Upper lobe of left lung (tissue), 6 donors: ENCODE measurements around the gene PINK1. TPM values are rescaled to one million over a fixed set of nuclear protein-coding genes. Genes with fewer than 3 reads are reported as not detected.
A peak's percentile ranks its signal among the peaks of the same experiment; 100 is the strongest.
"Not testable (repeated sequence)": the region's sequence is repeated elsewhere in the genome, so short reads cannot be mapped to it uniquely, and the experiment has no call there.

Experiments used
- ATAC-seq, 2 donors: fragments of 200-7000 bp; cut with Tn5 transposase; one replicate each; pipeline ENCODE4 v1.9.1; 2022; ENCODE audit warnings: mild to moderate bottlenecking in 2 of 2, moderate library complexity in 2 of 2; ENCODE audit not compliant: low FRiP score in 2 of 2
- DNase-seq, 2 donors: peaks; one replicate each; pipeline ENCODE4 v3.0.0-alpha.2; 2019 to 2020
- H3K27ac ChIP-seq, 4 donors: fragments of 200-600 bp; sonication (generic); one replicate each; pipeline ENCODE4 v1.5.1; 2016 to 2019
- H3K27me3 ChIP-seq, 4 donors: fragments of 200-600 bp; sonication (generic); one replicate each; pipeline ENCODE4 v1.5.1; 2017 to 2019
- H3K36me3 ChIP-seq, 4 donors: fragments of 200-600 bp; sonication (generic); one replicate each; pipeline ENCODE4 v1.5.1; 2016 to 2019
- H3K4me1 ChIP-seq, 4 donors: fragments of 200-600 bp; sonication (generic); one replicate each; pipeline ENCODE4 v1.5.1; 2018 to 2019
- H3K4me3 ChIP-seq, 4 donors: fragments of 200-600 bp; sonication (generic); one replicate each; pipeline ENCODE4 v1.5.1; 2017 to 2019; ENCODE audit warnings: mild to moderate bottlenecking in 2 of 4, moderate library complexity in 1 of 4
- H3K9me3 ChIP-seq, 4 donors: fragments of 200-600 bp; sonication (generic); one replicate each; pipeline ENCODE4 v1.5.1; 2018 to 2019
- EP300 ChIP-seq, 4 donors: sonication (generic); formaldehyde crosslinking; IDR thresholded peaks; one replicate each; pipeline ENCODE4 v1.5.1; 2017; ENCODE audit warnings: antibody characterized with exemption in 4 of 4, control low read depth in 2 of 4
- POLR2A ChIP-seq, 4 donors: fragments of 450-650 bp; IDR thresholded peaks; one replicate each; pipeline ENCODE4 v1.5.1; 2016 to 2017; ENCODE audit warnings: antibody characterized with exemption in 4 of 4, mild to moderate bottlenecking in 2 of 4
- POLR2AphosphoS5 ChIP-seq, 2 donors: sonication (generic); formaldehyde crosslinking; IDR thresholded peaks; one replicate each; pipeline ENCODE4 v1.5.1; 2017; ENCODE audit warnings: antibody characterized with exemption in 2 of 2
- WGBS, 2 donors: methylation state at CpG; one replicate each; pipeline ENCODE4 v1.1.5; 2017 to 2018; 5-methylcytosine and 5-hydroxymethylcytosine counted together
- total RNA-seq, 6 donors: library from RNA; depleted of rRNA in 4 of 6; stranded (reverse); fragments of >200 nt in 4 of 6; gene quantifications; one replicate each; pipeline versions ENCODE4 v1.1.0 to v1.2.1, GENCODE V29; 2016 to 2021
- TF ChIP-seq, protein P1 (sequence below), 6 experiments: fragments of 450-650 bp in 4 of 6; fragments of 200-600 bp in 2 of 6; sonication (generic) in 2 of 6; IDR thresholded peaks; one replicate each; pipeline ENCODE4 v1.5.1; 2016 to 2019; ENCODE audit warnings: antibody characterized with exemption in 6 of 6
- donor health status: DM: no; HTN: no; CAD: no; lungs with moderate emphysema.
- donor health status: DM: no; HTN: yes; CAD: no; lungs with severe emphysema.

Gene PINK1
- total RNA-seq, 6 donors from 2014 or later, result 62.8 to 118 (median 86.2) TPM

DNA sequence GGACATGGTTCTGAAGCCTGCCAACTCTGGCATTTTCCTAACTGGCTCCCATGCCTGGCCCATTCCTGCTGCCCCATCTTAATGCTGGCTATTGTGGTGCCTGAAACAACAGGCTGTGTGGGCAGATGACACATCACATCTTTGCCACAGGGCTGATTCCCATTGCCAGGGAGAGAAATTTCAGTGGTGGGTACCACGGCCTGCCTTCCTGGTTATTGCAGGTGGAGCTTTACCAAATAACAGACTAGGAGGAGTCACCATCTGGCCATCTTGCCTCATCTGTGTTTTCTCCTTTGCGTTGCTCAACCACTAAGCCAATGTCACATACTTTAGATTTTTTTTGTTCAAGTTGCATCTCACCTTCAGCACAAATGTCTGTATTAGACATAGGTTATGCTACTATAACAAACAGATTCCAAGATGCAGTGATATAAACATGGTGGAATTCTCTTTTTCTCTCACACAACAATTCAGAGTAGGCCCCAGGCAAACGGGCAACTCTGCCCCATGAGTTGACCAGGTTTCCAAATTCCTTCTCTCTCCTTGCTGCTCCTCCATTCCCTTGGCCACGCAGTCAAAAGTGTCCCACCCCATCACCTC, 30.3 kb upstream of the PINK1 start:
- WGBS, 2 donors, result 75 to 88% methylated on average over 4 of the region's 4 CpGs
- Histone ChIP-seq H3K36me3 (no peaks in the 10 kb centered on the region), H3K27ac (no peak overlapping the region), H3K4me3 (no peak overlapping the region), H3K4me1 (no peaks in the 10 kb centered on the region), H3K9me3 (no peaks in the 10 kb centered on the region), H3K27me3 (no peaks in the 10 kb centered on the region)
- TF ChIP-seq POLR2A (IDR thresholded peaks at IDR 0.05) (no peak), POLR2AphosphoS5 (IDR thresholded peaks at IDR 0.05) (no peak), EP300 (IDR thresholded peaks at IDR 0.05) (no peak)
- TF ChIP-seq, protein P1, sequence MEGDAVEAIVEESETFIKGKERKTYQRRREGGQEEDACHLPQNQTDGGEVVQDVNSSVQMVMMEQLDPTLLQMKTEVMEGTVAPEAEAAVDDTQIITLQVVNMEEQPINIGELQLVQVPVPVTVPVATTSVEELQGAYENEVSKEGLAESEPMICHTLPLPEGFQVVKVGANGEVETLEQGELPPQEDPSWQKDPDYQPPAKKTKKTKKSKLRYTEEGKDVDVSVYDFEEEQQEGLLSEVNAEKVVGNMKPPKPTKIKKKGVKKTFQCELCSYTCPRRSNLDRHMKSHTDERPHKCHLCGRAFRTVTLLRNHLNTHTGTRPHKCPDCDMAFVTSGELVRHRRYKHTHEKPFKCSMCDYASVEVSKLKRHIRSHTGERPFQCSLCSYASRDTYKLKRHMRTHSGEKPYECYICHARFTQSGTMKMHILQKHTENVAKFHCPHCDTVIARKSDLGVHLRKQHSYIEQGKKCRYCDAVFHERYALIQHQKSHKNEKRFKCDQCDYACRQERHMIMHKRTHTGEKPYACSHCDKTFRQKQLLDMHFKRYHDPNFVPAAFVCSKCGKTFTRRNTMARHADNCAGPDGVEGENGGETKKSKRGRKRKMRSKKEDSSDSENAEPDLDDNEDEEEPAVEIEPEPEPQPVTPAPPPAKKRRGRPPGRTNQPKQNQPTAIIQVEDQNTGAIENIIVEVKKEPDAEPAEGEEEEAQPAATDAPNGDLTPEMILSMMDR (IDR thresholded peaks at IDR 0.05), result no peak
- ATAC-seq (no peak), DNase-seq (no peak)

DNA sequence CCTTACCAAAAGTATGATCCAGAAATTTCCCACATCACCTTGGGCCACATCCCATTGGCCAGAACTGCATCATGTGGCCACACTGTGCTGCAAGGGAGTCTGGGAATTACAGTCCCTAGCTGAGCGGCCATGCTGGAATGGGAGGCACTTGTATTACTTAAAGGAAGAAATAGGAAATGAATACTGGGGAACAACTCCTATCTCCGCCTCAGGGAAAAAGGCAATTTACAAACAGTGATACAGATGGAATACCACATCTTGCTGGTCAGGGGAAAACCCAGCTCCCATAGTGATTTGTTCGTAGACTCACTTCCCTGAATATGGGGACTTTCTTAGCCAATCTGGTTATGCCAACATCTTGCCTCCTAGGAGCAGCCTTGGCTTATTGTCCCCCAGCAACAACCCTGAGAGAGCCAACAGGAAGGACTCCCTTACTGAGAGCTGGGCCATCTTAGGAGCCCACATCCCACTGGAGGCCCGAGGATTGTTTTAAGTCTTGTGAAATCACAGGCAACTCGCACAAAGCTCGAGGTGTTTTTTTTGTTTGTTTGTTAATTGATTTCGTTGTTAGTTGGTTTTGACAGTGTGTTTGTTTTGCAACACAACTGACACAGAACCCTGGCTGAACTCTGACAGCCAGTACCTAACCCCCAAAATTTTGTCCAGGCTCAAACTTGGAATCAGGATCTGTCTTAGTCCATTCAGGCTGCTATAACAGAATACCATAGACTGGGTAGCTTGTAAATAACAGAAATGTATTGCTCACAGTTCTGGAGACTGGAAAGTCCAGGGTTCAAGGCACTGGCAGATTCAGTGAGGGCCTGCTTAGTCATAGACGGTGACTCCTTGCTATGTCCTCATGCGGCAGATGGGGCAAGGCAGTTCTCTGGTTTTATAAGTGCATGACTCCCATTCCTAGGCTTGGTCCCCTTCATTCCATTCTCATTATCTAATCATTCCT, 29.5 kb upstream of the PINK1 start:
- Histone ChIP-seq H3K9me3 (no peaks in the 10 kb centered on the region), H3K4me3 (no peak overlapping the region), H3K27ac (peak overlapping the region in 2 of 4 donors; percentile 10 to 71), H3K27me3 (no peaks in the 10 kb centered on the region), H3K36me3 (no peaks in the 10 kb centered on the region), H3K4me1 (no peaks in the 10 kb centered on the region)
- ATAC-seq (peak in 1 of 2 donors; percentile 61), DNase-seq (peak in 1 of 2 donors; percentile 26)
- 77 to 79% methylated on average over 9 of the region's 9 CpGs for WGBS, 2 donors
- no peak for TF ChIP-seq EP300 (IDR thresholded peaks at IDR 0.05)
- no peak for TF ChIP-seq POLR2A (IDR thresholded peaks at IDR 0.05)
- no peak for TF ChIP-seq POLR2AphosphoS5 (IDR thresholded peaks at IDR 0.05)
- TF ChIP-seq, protein P1 (IDR thresholded peaks at IDR 0.05), result no peak

DNA sequence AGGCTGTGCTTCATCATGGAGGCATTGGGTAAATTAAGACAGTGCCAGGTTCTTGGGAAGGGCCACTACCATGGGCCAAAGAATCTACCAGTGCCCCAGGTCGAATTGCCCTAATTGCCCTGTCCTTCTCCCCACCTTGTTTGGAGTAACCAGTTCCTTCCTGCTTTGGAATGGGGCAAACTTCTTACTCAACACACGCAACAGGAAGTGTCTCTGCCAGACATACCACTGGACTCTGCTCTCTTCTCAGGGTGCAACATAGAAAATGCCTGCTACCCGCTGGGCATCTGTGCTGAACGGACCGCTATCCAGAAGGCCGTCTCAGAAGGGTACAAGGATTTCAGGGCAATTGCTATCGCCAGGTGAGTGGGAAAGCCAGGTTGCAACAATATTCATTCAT, 28.6 kb upstream of the PINK1 start:
- TF ChIP-seq, protein P1 (IDR thresholded peaks at IDR 0.05), result no peak
- no peak for TF ChIP-seq EP300 (IDR thresholded peaks at IDR 0.05)
- no peak for TF ChIP-seq POLR2A (IDR thresholded peaks at IDR 0.05)
- TF ChIP-seq POLR2AphosphoS5 (IDR thresholded peaks at IDR 0.05), result no peak
- H3K4me1 ChIP-seq, result no peaks in the 10 kb centered on the region
- peak in 1 of 2 donors; percentile 25 for DNase-seq
- peak overlapping the region in 1 of 4 donors; percentile 71 for H3K27ac ChIP-seq
- H3K27me3 ChIP-seq, result no peaks in the 10 kb centered on the region
- H3K4me3 ChIP-seq, result no peak overlapping the region
- ATAC-seq, result peak in 1 of 2 donors; percentile 60
- H3K36me3 ChIP-seq, result no peaks in the 10 kb centered on the region
- H3K9me3 ChIP-seq, result no peaks in the 10 kb centered on the region
- WGBS, 2 donors, result 59 to 68% methylated on average over 7 of the region's 7 CpGs

DNA sequence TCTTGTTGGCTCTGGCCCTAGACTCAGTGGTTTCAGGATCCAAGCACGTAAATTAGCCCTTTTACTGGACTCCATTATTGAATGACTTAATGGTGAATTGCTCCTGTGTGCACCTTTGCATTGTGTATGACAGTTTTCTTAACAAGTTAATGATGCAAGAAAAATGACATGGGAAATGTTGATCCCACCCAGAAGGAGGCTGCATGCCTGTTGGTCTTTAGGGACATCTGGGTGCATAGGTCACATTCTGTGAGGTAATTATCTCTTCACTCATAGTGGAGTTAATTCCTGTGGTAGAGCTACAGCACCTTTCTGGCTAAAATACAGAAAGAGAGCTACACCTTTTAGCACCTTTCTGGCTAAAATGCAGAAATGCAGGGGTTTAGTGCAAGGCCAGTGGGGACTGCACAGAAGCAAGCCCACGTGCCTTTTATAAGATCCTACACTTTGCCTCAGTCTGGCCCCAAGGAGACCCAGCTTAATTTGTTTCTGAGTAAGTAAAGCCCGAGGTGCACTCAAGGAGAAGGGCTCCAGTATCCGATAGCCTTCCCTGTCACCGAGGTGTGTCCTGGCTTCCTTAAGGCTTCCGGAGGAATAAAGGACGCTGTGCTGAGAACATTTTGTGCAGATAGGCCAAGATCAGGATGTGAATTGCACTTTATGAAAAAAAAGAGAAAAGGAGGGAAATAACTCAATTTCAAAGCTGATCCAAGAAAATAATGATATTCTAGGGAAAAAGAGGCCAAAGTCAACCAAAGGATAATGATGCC, 26.3 kb upstream of the PINK1 start:
- H3K4me3 ChIP-seq, H3K4me1 ChIP-seq, H3K9me3 ChIP-seq, DNase-seq, H3K27me3 ChIP-seq, H3K36me3 ChIP-seq, H3K27ac ChIP-seq, ATAC-seq: not testable (repeated sequence)
- WGBS, 2 donors, result 63 to 84% methylated on average over 5 to 7 of the region's 7 CpGs

DNA sequence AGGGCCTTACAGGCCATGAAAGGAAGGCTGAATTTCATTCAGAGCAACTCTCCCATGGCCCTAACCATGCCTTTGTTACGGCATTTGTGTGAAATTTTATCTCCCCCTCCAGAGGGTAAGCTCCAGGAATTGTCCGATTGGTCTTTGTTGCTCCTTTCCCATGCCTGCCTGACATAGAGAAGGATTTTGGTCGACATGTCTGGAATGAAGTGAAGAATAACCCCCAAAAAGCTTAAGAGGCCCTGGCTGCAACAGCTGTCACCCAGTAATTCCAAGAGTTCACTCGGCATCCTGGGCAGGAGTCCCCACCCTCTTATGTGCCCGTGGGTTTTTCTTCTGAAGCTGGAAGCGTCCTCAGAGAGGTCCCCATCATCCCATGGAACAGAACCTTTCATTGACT, 23.7 kb upstream of the PINK1 start:
- Histone ChIP-seq H3K4me3 (no peak overlapping the region), H3K9me3 (no peaks in the 10 kb centered on the region), H3K27ac (no peak overlapping the region), H3K27me3 (no peaks in the 10 kb centered on the region), H3K4me1 (no peaks in the 10 kb centered on the region), H3K36me3 (no peaks in the 10 kb centered on the region)
- TF ChIP-seq, protein P1 (IDR thresholded peaks at IDR 0.05), result no peak
- TF ChIP-seq POLR2AphosphoS5 (IDR thresholded peaks at IDR 0.05) (no peak), POLR2A (IDR thresholded peaks at IDR 0.05) (no peak), EP300 (IDR thresholded peaks at IDR 0.05) (no peak)
- 72 to 79% methylated on average over 6 of the region's 6 CpGs for WGBS, 2 donors
- ATAC-seq (no peak), DNase-seq (no peak)
